NK-92 (cell line): ENCODE results near the gene TFB1M.
"Not testable (repeated sequence)": the region's sequence is repeated elsewhere in the genome, so short reads cannot be mapped to it uniquely, and the experiment has no call there.

Experiments used
- DNase-seq: peaks from one replicate; lab custom pipeline; 2025; ENCODE audit not compliant: unreplicated experiment; lab: John Stamatoyannopoulos, UW

TFB1M gene

GRCh38 chr6:155314092-155314772 lies at the start of gene TFB1M:
Gene TFB1M, minus strand, starts transcription at chr6:155314484. Its CDS starts 56 bp downstream, at chr6:155314428.
- DNase-seq = peak; percentile 78

DNA sequence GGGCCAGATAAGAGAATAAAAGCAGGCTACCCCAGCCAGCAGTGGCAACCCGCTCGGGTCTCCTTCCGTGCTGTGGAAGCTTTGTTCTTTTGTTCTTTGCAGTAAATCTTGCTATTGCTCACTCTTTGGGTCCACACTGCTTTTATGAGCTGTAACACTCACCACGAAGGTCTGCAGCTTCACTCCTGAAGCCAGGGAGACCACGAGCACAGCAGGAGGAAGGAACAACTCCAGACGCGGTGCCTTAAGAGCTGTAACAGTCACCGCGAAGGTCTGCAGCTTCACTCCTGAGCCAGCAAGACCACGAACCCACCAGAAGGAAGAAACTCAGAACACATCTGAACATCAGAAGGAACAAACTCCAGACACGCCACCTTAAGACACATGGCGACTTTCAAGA lies 49.7 kb upstream of the TFB1M start:
- not testable (repeated sequence) for DNase-seq

DNA sequence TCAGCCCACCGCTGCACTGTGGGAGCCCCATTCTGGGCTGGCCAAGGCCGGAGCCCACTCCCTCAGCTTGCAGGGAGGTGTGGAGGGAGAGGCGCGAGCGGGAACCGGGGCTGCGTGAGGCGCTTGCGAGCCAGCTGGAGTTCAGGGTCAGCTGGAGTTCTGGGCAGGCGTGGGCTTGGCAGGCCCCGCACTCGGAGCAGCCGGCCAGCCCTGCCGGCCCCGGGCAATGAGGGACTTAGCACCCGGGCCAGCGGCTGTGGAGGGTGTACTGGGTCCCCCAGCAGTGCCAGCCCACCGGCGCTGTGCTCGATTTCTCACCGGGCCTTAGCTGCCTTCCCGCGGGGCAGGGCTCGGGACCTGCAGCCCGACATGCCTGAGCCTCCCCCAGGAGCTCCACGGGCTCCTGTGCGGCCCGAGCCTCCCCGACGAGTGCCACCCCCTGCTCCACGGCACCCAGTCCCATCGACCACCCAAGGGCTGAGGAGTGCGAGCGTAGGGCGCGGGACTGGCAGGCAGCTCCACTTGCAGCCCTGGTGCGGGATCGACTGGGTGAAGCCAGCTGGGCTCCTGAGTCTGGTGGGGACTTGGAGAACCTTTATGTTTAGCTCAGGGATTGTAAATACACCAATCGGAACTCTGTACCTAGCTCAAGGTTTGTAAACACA lies 48.8 kb upstream of the TFB1M start:
- DNase-seq = not testable (repeated sequence)

DNA sequence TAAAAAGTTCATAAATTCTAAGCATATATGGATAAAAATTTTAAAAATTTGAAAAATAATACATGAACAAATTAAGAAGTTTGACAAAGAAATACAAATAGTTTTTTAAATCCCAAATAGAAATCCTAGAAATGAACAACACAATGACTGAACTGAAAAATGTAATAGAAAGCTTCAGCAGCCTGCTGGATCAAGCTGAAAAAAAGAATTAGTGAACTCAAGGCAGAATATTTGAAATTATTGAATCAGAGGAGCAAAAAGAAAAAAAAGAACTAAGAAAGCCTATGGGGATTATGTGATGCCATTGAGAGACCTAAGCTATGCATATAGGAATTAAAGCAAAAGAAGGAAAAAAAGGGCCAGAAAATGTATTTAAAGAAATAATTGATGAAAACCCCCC lies 39.9 kb upstream of the TFB1M start:
- no peak for DNase-seq

DNA sequence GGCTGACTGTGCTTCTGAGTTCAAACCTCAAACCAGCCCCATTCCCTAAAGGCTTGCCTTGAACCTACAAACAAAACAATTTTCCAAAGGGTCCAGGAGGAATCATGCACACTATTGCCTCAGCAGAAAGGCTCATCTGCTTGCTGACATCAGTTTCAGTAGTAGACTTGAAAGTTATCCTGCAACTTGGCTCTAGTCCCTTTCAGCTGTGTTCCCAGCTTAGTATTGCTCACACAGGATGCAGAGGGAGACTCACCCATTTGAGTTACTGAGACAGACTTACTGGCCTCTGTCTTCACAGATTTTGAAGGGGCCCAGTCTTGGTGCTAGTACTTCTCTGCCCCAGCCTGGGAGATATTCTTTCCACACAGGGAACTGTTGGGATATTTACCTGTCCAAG lies 38.5 kb upstream of the TFB1M start:
- DNase-seq = no peak

DNA sequence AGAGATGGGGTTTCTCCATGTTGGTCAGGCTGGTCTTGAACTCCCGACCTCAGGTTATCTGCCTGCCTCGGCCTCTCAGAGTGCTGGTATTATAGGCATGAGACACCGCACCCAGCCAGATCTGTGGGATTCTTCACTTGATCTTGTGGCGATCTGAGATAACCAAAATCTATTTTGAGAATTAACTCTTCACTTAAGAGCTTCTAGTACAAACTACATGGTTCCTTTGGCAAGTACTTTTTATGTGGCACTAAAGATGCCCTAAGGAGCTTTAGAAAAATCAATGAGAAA lies 37.8 kb upstream of the TFB1M start:
- no peak for DNase-seq

- no peak for DNase-seq
Observed at GRCh38 chr6:155351273-155352129, 37.2 kb upstream of the TFB1M start.

DNA sequence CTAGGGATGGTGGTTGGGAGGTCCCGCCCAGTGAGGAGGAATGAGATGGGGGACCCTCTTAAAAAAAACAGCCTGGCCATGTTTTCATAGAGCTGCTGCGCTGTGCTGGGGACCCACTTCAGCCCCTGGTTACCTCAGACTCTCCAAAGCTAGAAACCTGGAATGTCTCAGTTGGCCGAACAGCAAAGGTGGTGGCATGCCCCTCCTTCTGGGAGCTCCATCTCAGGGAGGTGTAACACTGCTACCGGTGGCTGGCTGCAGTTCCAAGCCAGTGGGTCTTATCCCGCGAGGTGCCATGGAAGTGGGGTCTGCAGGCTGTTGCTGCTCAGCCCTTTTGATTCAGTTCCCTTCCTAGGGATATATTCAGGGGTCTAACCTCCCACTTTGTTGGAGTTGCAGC lies 35.7 kb upstream of the TFB1M start:
- no peak for DNase-seq

DNA sequence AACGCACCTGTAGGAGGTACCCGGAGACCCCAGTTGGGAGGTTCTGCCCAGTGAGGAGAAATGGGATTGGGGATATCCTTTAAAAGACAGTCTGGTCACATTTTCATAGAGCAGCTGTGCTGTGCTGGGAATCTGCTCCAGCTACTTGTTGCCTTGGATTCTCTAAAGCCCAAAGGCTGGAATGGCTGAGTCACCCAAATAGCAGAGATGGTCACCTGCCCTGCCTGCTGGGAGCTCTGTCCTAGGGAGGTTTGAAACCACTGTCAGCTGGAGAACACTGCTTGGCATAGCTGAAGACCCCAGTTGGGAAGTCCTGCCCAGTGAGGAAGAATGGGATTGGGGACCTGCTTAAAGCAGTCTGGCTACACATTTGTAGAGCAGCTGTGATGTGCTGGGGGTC lies 34.8 kb upstream of the TFB1M start:
- DNase-seq = no peak

GRCh38 chr6:155347800-155348199 lies 33.5 kb upstream of the TFB1M start:
- no peak for DNase-seq

- no peak for DNase-seq
Observed at GRCh38 chr6:155346957-155347356, 32.7 kb upstream of the TFB1M start.

- DNase-seq = no peak
Observed at GRCh38 chr6:155344341-155345006, 30.2 kb upstream of the TFB1M start.

DNA sequence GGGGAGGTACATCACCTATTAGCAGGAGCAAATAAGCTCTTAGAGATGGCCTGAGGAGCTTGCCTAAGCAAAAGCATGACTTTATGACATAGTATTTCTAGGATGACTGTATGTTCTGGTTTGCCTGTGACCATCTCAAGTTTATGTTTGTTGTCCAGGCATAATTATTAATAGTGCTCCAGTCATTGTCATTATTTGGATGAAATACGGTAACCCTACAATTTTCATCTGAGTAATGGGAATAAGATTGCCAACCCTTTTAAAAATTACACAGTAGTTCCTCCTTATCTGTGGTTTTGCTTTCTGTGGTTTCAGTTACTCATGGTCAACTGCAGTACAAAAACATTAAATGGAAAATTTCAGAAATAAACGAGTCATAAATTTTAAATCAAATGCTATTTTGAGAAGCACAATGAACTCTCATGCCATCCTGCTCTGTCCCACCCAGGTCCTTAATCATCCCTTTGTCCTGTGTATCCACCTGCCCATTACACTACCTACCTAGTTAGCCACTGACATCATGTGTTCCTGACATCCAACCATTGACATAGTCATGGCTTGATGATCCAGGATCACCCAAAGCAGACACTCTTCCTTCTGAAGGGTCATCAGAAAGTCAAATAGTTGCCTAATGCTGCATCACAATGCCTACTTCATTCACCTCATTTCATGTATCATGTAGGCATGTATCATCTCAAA lies 27.0 kb upstream of the TFB1M start:
- DNase-seq = no peak

DNA sequence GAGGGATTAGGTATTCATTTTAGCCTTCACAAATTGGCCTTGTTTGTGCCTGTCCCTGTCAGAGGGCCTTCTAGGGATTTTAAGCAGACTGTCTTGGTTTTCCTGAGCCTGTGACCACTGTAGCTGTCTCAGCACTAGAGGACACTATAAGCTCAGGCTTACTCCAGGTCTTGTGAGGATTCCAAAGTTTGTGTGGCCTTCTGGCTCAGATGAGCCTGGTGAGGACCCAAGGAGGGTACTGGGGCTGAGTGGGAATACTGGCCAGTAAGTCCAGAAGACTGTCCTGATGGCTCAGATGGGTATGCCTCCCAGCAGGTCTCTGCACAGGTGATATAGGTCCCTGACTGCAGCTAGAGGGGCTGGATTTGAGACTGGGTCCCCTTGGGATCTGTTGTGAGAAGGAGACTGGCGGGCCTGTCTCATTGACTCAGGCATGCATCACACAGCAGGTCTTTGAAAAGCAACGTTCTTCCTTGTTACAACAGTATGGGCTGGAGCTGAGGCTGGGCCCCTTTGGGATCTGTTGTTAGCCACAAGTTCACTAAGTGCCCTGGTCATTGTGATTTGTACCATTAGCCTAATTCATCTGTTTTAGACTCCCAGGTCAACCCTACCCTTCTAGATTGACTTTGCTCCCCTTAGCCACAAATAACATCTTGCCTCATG lies 26.3 kb upstream of the TFB1M start:
- DNase-seq = no peak

DNA sequence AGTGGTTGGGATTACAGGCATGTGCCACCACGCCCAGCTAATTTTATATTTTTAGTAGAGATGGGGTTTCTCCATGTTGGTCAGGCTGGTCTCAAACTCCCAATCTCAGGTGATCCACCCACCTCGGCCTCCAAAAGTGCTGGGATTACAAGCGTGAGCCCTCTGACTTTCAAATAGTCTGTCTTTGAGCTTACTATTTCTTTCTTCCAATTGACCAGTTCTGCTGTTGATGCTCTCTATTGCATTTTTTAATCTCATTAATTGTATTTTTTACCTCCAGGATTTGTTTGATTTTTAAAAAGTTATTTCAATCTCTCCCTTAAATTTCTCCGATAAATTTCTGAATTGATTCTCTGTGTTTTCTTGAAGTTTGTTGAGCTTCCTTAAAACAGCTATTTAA lies 25.6 kb upstream of the TFB1M start:
- not testable (repeated sequence) for DNase-seq

GRCh38 chr6:155338237-155338636 lies 24.0 kb upstream of the TFB1M start:
- DNase-seq = not testable (repeated sequence)

DNA sequence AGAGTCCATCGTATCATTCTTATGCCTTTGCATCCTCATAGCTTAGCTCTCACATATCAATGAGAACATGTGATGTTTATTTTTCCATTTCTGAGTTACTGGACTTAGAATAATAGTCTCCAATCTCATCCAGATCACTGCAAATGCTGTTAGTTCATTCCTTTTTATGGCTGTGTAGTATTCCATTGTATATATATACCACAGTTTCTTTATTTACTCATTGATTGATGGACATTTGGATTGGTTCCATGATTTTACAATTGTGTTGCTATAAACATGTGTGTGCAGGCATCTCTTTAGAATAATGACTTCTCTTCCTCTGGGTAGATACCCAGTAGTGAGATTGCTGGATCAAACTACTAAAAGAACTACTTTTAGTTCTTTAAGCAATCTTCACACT lies 21.0 kb upstream of the TFB1M start:
- no peak for DNase-seq

DNA sequence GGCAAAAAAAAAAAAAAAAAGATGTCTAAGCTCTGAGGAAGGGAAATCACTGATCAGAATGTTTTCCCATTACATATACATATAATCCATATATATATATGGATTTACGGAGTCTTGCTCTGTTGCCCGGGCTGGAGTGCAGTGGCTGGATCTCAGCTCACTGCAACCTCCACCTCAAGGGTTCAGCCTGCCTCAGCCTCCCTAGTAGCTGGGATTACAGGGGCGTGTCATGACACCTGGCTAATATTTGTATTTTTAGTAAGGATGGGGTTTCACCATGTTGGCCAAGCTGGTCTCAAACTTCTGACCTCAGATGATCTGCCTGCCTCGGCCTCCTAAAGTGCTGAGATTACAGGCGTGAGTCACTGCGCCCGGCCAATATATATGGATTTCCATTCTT lies 19.8 kb upstream of the TFB1M start:
- not testable (repeated sequence) for DNase-seq

- DNase-seq = no peak
Observed at GRCh38 chr6:155333414-155333813, 19.1 kb upstream of the TFB1M start.

DNA sequence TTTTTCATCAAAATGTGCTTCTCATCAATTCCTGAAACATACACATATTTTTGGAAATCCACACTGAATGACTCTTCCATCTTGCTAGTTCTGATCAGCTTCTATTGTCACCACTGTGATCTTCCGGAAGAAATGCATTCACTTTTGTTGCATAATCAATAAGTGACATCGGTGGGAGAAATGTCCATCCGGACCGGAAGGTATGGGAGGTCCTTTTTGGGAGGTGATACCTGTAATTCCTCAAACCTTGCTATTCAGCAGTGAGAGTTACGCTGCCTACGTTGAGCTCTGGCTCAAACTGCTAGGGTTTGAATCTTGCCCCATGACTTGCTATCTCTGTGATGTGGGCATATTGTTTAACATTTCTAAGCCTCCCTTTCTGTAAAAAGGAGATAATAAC lies 16.6 kb upstream of the TFB1M start:
- no peak for DNase-seq
